ENCODE data around the gene FTL.

The FTL gene

GRCh38 chr19:48991873-48992580 is 26.9 kb downstream of the FTL start:
- DNase-seq (ENCODE audit: low read depth in 2 of 2): peak; percentile 36 to 55

- no peak for DNase-seq (ENCODE audit: low read depth in 2 of 2)
These were observed 27.6 kb downstream of the FTL start for GRCh38 chr19:48992581-48993174.

GRCh38 chr19:48993175-48994034 is 28.3 kb downstream of the FTL start, which contains the start of the genes GYS1 and RUVBL2:
GYS1 (minus strand) TSS chr19:48993309; CDS start chr19:48993112, 197 bp downstream.
RUVBL2 (plus strand) TSS chr19:48993887; CDS start chr19:48993912, 25 bp downstream.
- DNase-seq (ENCODE audit: low read depth in 2 of 2): peak; percentile 99

- DNase-seq (ENCODE audit: low read depth in 2 of 2): no peak
These were observed 28.9 kb downstream of the FTL start for GRCh38 chr19:48994035-48994386.

GRCh38 chr19:48997972-48998371 is 32.9 kb downstream of the FTL start:
- DNase-seq (ENCODE audit: low read depth in 2 of 2): no peak

DNA sequence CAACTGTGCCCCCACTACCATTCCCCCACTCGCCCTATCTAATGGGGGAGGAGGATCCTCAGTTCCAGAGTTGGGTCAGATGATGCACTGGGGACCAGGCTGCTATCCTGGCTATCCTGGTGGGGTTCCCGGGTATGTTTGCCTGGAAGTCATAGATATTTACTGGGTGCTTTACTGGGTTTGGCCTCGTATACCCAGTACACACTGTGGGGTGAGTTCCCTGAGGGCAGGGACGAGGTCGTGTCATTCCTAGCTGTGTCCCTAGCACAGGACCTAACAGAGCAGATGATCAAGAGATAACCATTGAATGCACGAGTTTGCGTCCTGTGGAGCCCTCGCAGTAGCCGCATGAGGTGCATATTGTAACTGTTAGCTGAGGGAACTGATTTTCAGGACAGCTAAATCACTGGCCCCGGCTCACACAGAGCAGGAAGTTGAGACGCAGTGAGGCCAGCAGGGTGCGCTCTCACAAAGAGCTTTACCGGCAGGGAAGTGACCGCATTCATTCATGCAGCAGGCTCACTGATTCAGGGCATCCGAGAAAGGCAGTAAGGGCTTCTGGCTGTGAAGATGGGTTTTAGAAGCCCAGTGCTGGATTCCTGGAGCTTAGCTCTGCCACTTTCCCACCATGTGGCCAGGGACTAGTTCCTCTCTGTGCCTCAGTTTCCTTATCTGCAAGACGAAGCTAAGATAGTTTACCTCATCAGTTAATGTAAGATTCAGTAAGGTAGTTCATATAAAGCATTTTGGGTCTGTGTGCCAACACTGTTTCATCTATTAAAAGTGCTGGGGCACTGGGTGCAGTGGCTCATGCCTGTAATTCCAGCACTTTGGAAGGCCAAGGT is 34.6 kb downstream of the FTL start:
- peak in 1 of 2 experiments; percentile 31 for DNase-seq (ENCODE audit: low read depth in 2 of 2)

DNA sequence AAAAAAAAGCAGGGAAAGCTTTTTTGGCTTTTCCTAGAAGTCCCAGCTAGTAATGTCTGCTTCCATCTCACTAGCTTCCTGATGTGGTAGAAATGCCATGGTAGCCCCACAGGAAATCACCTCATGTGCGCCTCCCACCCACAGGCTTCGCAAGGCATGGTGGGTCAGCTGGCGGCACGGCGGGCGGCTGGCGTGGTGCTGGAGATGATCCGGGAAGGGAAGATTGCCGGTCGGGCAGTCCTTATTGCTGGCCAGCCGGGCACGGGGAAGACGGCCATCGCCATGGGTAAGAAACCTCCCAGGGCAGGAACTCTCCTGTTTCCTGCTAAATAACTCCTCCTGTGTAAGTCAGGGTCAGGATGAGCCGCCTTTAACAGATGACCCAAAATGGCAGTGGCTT is 39.0 kb downstream of the FTL start:
- no peak for DNase-seq (ENCODE audit: low read depth in 2 of 2)

GRCh38 chr19:49004964-49005614 is 40.0 kb downstream of the FTL start:
- no peak for DNase-seq (ENCODE audit: low read depth in 2 of 2)

DNA sequence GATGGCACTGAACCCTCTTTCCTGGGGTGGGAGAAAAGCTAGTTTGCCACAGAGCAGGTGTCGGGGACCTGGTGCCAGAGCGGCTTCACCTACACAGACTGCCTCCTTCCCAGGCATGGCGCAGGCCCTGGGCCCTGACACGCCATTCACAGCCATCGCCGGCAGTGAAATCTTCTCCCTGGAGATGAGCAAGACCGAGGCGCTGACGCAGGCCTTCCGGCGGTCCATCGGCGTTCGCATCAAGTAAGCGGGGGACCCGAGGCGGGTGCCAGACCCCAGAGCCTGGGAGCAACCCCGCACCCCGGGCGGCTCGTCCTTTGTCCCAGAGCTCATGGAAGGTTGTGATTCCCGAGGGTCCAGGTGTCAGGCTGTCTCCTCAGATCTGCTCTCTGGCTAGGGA is 41.8 kb downstream of the FTL start:
- no peak for DNase-seq (ENCODE audit: low read depth in 2 of 2)

GRCh38 chr19:49009828-49010227 is 44.7 kb downstream of the FTL start:
- DNase-seq (ENCODE audit: low read depth in 2 of 2): no peak

DNA sequence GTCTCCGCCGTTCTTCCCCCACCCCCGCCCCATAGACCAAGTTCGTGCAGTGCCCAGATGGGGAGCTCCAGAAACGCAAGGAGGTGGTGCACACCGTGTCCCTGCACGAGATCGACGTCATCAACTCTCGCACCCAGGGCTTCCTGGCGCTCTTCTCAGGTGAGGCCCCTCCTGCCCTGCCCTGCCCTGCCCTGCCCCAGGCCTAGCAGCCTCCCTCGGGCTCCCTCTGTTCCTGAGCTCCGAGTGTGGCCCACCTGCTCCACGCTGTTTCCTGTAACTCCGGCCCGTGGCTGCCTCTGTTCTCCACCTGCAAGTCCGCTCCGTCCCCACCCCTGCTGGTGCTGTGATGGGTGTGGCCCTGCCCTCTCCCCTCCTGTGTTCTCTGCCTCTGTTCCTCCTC is 45.3 kb downstream of the FTL start:
- no peak for DNase-seq (ENCODE audit: low read depth in 2 of 2)

DNA sequence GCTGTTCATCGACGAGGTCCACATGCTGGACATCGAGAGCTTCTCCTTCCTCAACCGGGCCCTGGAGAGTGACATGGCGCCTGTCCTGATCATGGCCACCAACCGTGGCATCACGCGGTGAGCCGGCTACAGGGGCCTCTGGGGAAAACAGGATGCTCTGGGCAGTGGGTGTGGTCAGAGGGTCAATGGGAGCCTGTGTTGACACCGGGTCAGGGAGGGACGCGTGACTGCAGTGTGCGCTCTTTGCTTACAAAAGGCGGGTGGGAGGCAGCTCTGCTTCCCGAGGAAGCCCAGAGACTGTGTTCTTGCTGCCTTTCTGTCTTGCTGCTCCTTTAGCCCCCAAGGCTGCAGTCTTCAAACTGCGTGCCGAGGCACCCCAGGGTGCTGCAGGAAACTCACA is 46.1 kb downstream of the FTL start:
- DNase-seq (ENCODE audit: low read depth in 2 of 2): no peak

DNA sequence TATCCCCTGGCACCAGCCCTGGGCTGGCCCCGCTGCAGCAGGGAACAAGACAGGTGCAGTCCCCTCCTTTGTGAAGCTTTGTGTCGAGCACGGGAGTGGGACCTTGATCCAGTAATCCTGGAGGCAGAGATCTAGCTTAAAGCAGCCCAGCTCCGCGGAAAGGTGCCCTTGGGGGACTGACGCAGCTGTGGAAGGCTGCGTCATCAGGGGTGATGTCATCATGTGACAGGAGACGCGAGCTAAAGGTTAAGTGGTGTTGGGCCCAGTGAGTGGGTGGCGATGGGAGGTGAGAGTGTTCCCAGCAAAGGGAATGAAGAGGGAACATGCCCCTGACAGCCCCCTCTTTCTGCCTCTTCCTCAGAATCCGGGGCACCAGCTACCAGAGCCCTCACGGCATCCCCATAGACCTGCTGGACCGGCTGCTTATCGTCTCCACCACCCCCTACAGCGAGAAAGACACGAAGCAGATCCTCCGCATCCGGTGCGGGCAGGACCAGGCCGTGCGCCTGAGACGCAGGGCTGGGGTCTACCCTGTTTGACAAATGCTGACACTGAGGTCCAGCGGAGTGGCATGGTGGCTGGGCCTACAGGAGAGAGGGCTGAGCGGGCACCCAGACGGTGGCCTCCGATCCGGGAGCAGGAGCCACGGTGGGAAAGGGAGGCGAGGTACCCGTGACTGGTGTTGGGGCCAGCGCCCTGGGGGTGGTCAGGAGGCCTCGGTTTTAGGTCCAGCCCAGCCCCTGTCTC is 49.2 kb downstream of the FTL start:
- DNase-seq (ENCODE audit: low read depth in 2 of 2): no peak

GRCh38 chr19:49014870-49015255 is 49.8 kb downstream of the FTL start:
- DNase-seq (ENCODE audit: low read depth in 2 of 2): no peak

GRCh38 chr19:49016067-49016839 is 51.1 kb downstream of the FTL start:
- no peak for DNase-seq (ENCODE audit: low read depth in 2 of 2)

Measured in fibroblast of skin of left quadriceps (primary cell).